BE2C (cell line): ENCODE data around the gene MECP2.
"Not testable (repeated sequence)": the region's sequence is repeated elsewhere in the genome, so short reads cannot be mapped to it uniquely, and the experiment has no call there.

Experiments used
- DNase-seq: peaks from one replicate; pipeline ENCODE4 v3.0.0-alpha.2; 2020
- H3K27me3 ChIP-seq: fragments of 250-450 bp; sonication (Bioruptor Pico); 2 replicates; pipeline ENCODE4 v1.5.1; 2020; ENCODE audit warnings: mild to moderate bottlenecking
- H3K36me3 ChIP-seq: fragments of 250-450 bp; sonication (Bioruptor Pico); 2 replicates; pipeline ENCODE4 v1.5.1; 2020; ENCODE audit warnings: mild to moderate bottlenecking
- H3K4me1 ChIP-seq: fragments of 250-450 bp; sonication (Bioruptor Pico); 2 replicates; pipeline ENCODE4 v1.5.1; 2020
- H3K4me3 ChIP-seq: 2 replicates; pipeline ENCODE4 v1.5.1; 2011; ENCODE audit warnings: low read depth, low read length
- H3K9me3 ChIP-seq: fragments of 250-450 bp; sonication (Bioruptor Pico); 2 replicates; pipeline ENCODE4 v1.5.1; 2020
- TF ChIP-seq, protein P1 (sequence below): IDR thresholded peaks from 2 replicates; pipeline ENCODE4 v1.5.1; 2012; ENCODE audit warnings: mild to moderate bottlenecking, low read depth, low read length

Gene MECP2

DNA sequence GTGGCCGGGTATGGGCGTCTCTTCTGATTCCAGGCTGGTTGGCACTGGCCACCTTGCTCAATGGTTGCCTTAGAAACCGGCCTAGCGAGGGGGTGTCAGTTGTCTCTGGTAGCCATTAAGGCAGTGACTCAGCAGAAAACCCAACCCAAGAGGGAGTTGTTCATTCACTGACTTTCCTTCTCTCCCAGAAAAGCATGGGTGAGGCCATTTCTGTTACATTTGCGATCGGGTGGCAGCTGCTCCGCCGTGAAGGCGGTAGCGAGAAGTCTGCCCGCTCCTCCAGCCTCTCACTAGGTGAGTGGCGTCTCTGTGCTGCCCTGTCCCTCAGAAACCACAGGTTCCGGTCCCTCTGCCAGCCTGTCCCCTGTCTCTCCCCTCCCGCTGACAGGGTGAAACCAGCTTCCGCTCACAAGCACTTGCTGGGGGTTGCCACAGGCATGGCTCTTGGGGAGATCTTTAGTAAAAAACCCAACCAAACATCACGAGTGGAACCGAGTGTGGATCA is 95.2 kb downstream of the MECP2 start:
- peak; percentile 48 for DNase-seq
- Histone ChIP-seq H3K27me3 (no peaks in the 10 kb centered on the region), H3K4me1 (peaks cover 4% of the 10 kb centered on the region), H3K4me3 (no peak overlapping the region), H3K36me3 (no peaks in the 10 kb centered on the region), H3K9me3 (no peaks in the 10 kb centered on the region)
- TF ChIP-seq, protein P1, sequence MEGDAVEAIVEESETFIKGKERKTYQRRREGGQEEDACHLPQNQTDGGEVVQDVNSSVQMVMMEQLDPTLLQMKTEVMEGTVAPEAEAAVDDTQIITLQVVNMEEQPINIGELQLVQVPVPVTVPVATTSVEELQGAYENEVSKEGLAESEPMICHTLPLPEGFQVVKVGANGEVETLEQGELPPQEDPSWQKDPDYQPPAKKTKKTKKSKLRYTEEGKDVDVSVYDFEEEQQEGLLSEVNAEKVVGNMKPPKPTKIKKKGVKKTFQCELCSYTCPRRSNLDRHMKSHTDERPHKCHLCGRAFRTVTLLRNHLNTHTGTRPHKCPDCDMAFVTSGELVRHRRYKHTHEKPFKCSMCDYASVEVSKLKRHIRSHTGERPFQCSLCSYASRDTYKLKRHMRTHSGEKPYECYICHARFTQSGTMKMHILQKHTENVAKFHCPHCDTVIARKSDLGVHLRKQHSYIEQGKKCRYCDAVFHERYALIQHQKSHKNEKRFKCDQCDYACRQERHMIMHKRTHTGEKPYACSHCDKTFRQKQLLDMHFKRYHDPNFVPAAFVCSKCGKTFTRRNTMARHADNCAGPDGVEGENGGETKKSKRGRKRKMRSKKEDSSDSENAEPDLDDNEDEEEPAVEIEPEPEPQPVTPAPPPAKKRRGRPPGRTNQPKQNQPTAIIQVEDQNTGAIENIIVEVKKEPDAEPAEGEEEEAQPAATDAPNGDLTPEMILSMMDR = no peak

DNA sequence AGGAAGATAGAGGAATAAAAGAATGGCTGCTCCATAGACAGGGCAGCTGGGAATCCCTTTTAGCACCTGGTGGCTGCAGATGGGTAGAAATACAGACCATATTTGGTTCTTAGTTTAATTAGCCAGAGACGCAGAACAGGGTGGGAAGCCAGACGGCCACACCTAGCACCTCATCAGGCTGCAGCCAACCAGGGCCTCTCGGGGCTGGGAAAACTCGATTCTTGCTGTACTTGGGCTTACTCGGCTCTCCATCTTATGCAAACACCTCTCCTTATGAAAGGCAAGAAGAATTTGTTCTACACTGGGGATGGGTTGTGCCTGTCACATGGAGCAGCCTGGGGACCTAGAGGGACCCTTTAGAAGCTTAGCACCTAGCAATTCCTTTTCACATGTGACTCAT is 97.5 kb downstream of the MECP2 start:
- no peaks in the 10 kb centered on the region for H3K36me3 ChIP-seq
- DNase-seq = no peak
- TF ChIP-seq, protein P1 = no peak
- peaks cover 4% of the 10 kb centered on the region for H3K4me1 ChIP-seq
- no peaks in the 10 kb centered on the region for H3K27me3 ChIP-seq
- no peak overlapping the region for H3K4me3 ChIP-seq
- H3K9me3 ChIP-seq = no peaks in the 10 kb centered on the region

DNA sequence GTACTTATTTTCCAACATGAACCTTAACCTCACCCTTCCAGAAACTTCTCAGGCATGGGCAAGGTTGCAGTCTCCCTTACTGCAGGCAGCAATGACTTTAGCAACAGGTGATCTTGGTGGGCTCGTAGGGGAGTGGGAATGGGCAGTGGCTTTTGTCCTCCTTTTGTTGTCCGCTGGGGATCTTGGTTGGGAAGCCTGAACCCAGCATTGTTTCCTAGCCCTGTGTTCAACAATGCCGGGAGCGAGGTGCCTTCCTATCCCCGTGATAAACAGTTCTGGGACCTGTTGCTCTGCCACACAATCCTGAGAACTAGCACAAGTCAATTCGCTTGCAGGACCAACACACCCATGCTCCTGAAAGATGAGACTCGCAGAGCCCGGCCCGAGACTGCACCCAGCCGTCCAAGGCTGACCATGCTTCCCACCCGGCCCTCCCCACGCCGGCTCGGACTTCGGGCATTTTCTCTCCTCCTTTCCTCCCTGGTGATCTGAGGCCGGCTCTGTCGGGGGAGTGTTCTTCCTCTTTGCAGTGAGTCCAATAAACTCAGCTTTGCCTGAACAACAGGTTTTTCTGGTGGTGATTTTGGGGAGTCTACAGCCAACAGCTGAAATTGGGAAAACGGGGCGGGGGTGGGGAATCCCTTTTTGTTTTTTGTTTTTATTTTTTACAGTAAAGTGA is 98.0 kb downstream of the MECP2 start:
- TF ChIP-seq, protein P1 = no peak
- no peaks in the 10 kb centered on the region for H3K36me3 ChIP-seq
- H3K27me3 ChIP-seq = no peaks in the 10 kb centered on the region
- no peak overlapping the region for H3K4me3 ChIP-seq
- H3K4me1 ChIP-seq = peaks cover 4% of the 10 kb centered on the region
- no peaks in the 10 kb centered on the region for H3K9me3 ChIP-seq
- no peak for DNase-seq

DNA sequence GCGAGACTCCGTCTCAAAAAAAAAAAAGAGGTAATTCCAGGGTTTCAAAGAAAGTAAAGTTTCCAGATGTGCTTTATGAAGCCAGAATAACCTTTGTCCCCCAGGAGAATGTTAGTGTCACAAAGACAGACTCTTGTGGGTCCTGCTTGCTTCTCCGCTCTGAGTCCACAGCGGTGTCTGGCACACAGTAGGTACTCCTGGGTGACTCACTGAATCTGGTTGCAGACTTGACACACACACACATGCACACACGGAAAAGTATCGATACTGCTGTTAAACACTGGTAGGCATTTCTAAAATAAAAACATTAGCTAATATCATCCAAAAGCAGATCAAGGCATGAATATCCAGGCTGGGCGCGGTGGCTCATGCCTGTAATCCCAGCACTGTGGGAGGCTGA is 102.0 kb downstream of the MECP2 start:
- DNase-seq = no peak
- Histone ChIP-seq H3K9me3 (no peaks in the 10 kb centered on the region), H3K36me3 (no peaks in the 10 kb centered on the region), H3K4me1 (no peaks in the 10 kb centered on the region), H3K27me3 (no peaks in the 10 kb centered on the region), H3K4me3 (no peak overlapping the region)
- TF ChIP-seq, protein P1 = no peak

DNA sequence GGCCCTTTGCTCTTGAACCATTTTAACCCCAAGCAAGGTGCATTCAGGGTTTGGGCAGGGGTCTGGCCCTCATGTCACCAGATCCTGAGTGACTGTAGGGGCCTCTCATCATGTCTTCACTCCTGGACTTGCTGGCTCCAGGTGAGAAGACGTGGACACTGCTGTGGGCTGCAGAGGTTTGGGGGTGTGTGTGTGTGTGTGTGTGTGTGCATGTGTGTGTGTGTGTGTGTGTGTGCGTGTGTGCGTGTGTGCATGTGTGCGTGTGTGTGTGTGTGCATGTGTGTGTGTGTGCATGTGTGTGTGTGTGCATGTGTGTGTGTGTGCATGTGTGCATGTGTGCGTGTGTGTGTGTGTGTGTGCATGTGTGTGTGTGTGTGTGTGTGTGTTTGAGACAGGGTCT is 103.1 kb downstream of the MECP2 start:
- DNase-seq = not testable (repeated sequence)

DNA sequence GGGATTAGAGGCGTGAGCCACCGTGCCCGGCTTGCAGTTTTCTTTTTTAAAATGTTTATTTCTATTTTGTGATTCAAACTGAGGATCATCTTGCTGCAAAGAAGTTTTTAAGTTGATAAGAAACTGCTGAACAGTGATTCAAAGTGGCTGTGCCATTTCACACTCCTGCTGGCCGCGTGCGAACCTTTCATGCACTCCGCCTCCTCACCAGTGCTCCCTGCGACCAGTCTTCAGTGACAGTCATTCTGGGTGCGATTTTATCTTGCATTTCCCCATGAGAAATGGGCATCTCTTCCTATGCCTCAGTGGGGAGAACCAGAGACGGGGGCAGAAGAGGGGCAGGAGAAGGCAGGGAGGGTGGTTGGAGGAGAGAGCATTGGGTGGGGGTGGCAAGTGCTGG is 103.5 kb downstream of the MECP2 start:
- no peaks in the 10 kb centered on the region for H3K4me1 ChIP-seq
- no peak overlapping the region for H3K4me3 ChIP-seq
- H3K27me3 ChIP-seq = no peaks in the 10 kb centered on the region
- H3K9me3 ChIP-seq = no peaks in the 10 kb centered on the region
- no peak for DNase-seq
- TF ChIP-seq, protein P1 = no peak
- H3K36me3 ChIP-seq = no peaks in the 10 kb centered on the region

More for the DNA sequence above, 103.1 kb downstream of the MECP2 start:
- not testable (repeated sequence) for H3K9me3 ChIP-seq, H3K27me3 ChIP-seq, H3K36me3 ChIP-seq, H3K4me1 ChIP-seq, H3K4me3 ChIP-seq
